ENCODE data around the gene UBL7.

Gene UBL7

DNA sequence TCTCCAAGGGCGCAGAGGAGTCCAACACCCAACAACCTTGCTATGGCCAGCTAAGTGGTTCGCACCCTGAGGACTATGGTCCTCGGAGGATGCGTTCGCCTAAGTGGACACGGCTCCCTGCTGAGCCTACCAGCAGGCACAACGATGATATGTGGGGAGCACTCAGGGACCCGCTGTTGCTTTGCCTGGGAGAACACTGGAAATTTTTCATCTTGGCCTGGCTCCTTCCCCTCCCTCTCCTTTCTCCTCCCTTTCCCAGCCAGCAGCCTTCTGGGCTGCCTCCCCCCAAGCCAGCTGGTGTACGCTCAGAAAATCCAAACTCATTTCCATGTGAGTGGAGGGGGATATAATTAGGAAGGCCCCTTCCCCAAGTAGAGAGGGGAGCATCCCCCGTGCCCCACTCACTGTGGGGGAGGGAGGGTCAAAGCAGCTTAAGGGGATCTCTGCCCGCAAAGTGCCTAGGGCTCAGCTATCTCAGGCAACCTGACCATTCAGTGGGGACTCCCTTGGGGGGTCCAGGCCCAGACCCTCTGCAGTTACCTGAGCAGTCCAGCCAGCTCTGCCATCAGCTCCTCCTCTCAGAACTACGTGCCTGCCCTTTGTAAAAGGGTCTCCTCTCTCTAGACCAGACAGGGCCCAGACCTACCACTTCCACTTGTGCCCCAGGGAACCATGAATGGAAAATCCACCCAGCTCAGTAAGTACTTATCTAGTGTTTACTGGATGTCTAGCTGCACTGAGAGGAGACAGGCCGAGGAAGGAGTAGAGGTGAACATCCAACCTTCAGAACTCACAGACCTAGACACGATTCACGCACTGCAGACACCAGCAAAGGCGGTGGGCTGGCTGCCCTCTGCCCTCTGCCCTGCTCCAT is 26.5 kb downstream of the UBL7 start:
- peaks cover 5% of the 10 kb centered on the region for H3K4me1 ChIP-seq (ENCODE audit: insufficient read depth, low read length)
- H3K27ac ChIP-seq (ENCODE audit: low read depth, low read length), result no peak overlapping the region
- no peaks in the 10 kb centered on the region for H3K36me3 ChIP-seq (ENCODE audit: insufficient read depth, low read length)
- H3K27me3 ChIP-seq (ENCODE audit: control insufficient read depth in 1 of 2, insufficient read depth in 2 of 2, low read length in 2 of 2), result peaks cover 20 to 37% of the 10 kb centered on the region in 2 donors
- H3K4me3 ChIP-seq (ENCODE audit: low read depth in 1 of 2, low read length in 2 of 2), result peak overlapping the region in 1 of 2 donors; percentile 64
- H3K9ac ChIP-seq (ENCODE audit: low read length), result no peak overlapping the region
- no peaks in the 10 kb centered on the region for H3K9me3 ChIP-seq (ENCODE audit: low read length)

DNA sequence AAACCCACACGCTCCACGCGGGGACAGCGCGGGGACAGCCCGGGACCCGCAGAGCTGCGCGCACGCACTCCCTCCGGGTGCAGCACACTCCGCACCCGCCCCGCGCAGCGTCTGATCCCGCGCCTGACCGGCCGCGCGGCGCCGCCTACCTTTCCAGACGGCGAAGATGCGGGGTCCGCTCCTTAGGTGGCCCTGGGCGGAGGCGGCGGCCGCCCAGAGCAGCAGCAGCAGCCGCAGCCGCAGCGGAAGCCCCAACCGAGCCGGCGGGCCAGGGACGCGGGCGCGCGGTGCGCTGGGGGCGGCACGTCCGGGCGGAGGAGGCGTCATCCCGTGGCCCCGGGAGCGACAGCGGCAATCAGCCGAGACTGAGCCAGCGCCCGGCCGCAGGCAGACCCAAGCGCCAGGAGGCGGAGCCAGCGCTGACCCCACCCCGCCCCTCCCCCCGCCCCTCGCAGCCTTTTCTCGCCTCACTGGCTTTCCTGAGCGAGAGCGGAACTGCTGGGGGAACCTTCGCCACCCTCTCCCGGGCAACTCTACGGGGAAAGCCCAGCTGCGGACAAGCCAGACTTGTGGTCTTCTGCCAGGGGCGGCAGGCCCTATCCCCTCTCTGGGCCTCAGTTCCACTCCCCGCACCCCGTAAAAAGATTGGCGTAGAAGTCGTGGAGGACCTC is 27.2 kb downstream of the UBL7 start, which contains the start of gene SEMA7A:
Gene SEMA7A (minus strand): TSS at position 367 of the 671 bp plus-strand sequence. CDS start 40 bp downstream, at position 327.
- H3K4me1 ChIP-seq (ENCODE audit: insufficient read depth, low read length), result peaks cover 5% of the 10 kb centered on the region
- H3K36me3 ChIP-seq (ENCODE audit: insufficient read depth, low read length), result no peaks in the 10 kb centered on the region
- H3K4me3 ChIP-seq (ENCODE audit: low read depth in 1 of 2, low read length in 2 of 2), result peak within 1 kb of the TSS; percentile 64 to 77
- H3K27me3 ChIP-seq (ENCODE audit: control insufficient read depth in 1 of 2, insufficient read depth in 2 of 2, low read length in 2 of 2), result peaks cover 20 to 44% of the 10 kb centered on the region in 2 donors
- no peaks in the 10 kb centered on the region for H3K9me3 ChIP-seq (ENCODE audit: low read length)
- no peak within 1 kb of the TSS for H3K9ac ChIP-seq (ENCODE audit: low read length)
- H3K27ac ChIP-seq (ENCODE audit: low read depth, low read length), result no peak within 1 kb of the TSS

DNA sequence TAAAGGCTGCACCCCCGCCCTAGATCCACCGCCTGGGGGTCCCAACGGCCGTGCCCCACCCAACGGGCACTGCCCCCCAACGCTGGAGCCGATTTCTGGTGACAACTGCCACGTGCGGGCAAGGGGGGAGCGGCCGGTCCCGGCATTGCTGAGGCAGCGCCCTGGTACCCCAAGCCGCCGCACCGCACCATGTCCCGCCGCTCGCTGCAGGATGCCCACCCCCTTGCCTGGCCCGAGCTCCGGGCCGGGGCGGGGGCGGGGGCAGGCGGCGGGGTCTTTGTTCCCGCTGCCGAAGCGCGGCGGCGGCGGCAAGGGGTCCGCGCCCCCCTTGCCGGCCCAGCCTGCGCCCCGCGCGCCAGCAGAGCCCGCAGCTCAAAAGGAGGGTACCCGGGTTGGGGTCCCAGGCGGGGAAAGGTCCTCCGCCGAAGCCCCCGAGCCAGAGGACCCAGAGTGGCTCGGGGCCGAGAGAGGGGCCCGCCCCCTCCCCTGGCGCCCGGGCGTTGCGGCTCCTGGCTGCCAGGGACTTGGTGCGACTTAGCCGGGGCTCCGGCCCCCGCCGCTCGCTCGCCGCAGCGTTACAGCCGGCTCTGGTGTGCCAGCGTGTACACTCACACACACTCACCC is 27.9 kb downstream of the UBL7 start:
- H3K4me3 ChIP-seq (ENCODE audit: low read depth in 1 of 2, low read length in 2 of 2), result peak overlapping the region; percentile 64 to 77
- no peak overlapping the region for H3K27ac ChIP-seq (ENCODE audit: low read depth, low read length)
- H3K36me3 ChIP-seq (ENCODE audit: insufficient read depth, low read length), result no peaks in the 10 kb centered on the region
- H3K4me1 ChIP-seq (ENCODE audit: insufficient read depth, low read length), result peaks cover 5% of the 10 kb centered on the region
- H3K27me3 ChIP-seq (ENCODE audit: control insufficient read depth in 1 of 2, insufficient read depth in 2 of 2, low read length in 2 of 2), result peaks cover 20 to 46% of the 10 kb centered on the region in 2 donors
- no peak overlapping the region for H3K9ac ChIP-seq (ENCODE audit: low read length)
- no peaks in the 10 kb centered on the region for H3K9me3 ChIP-seq (ENCODE audit: low read length)

DNA sequence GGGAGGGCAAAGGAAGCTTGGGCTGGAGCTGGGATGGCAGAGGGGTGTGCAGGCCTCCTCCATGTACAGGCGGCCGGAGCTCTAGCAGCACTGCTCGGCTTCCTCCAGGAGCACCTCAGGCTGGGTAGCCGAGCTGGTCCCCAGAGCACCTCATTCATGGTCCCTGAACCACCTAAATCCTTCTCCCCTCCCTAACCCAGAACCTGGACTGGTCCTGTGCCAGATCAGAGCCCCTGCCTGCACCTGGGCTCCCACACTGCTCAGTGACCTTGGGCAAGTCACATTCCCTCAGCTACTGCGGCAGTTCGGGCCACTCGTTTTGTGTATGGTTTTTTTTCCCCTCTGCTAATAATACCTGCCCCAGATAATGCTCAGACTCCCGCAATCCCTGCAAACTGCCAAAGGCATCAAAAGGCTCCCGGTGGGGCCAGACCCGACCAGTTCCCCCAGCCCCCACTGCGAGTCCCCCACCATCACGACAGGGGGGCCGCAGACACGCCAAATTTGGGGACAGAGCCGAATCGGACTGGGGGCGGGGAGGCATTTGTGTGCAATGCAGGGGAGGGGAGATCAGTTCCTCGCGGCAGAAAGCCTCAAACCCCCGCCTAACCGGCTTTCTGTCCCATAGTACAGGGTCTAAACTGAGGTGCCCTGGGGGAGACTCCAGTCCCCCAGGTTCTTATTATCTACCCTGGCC is 28.5 kb downstream of the UBL7 start:
- no peak overlapping the region for H3K4me3 ChIP-seq (ENCODE audit: low read depth in 1 of 2, low read length in 2 of 2)
- no peaks in the 10 kb centered on the region for H3K9me3 ChIP-seq (ENCODE audit: low read length)
- no peak overlapping the region for H3K27ac ChIP-seq (ENCODE audit: low read depth, low read length)
- H3K9ac ChIP-seq (ENCODE audit: low read length), result no peak overlapping the region
- peaks cover 5% of the 10 kb centered on the region for H3K4me1 ChIP-seq (ENCODE audit: insufficient read depth, low read length)
- no peaks in the 10 kb centered on the region for H3K36me3 ChIP-seq (ENCODE audit: insufficient read depth, low read length)
- H3K27me3 ChIP-seq (ENCODE audit: control insufficient read depth in 1 of 2, insufficient read depth in 2 of 2, low read length in 2 of 2), result peaks cover 20 to 46% of the 10 kb centered on the region in 2 donors

DNA sequence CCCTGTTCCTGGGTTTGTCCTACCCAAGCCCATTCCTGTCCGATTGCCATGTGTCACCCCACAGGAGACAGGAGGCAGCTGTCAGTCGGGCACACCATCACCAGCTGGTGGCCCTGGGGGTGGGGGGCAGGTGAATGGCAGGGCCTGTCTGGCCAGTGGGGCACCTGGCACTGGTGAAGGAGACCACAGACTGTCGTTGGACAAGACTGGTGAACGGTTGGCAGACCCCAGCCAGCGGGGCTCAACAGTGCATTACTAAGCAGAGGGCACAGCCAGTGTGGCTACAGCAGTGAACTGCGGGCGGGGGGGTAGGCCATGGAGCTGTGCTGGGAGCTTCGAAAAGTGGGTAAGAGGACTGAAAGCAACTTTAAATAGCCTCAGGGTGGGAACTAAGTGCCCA is 29.3 kb downstream of the UBL7 start:
- Histone ChIP-seq H3K27me3 (ENCODE audit: control insufficient read depth in 1 of 2, insufficient read depth in 2 of 2, low read length in 2 of 2) (peaks cover 20 to 46% of the 10 kb centered on the region in 2 donors), H3K36me3 (ENCODE audit: insufficient read depth, low read length) (no peaks in the 10 kb centered on the region), H3K9me3 (ENCODE audit: low read length) (no peaks in the 10 kb centered on the region), H3K4me1 (ENCODE audit: insufficient read depth, low read length) (peaks cover 5% of the 10 kb centered on the region), H3K4me3 (ENCODE audit: low read depth in 1 of 2, low read length in 2 of 2) (no peak overlapping the region), H3K9ac (ENCODE audit: low read length) (no peak overlapping the region), H3K27ac (ENCODE audit: low read depth, low read length) (no peak overlapping the region)

DNA sequence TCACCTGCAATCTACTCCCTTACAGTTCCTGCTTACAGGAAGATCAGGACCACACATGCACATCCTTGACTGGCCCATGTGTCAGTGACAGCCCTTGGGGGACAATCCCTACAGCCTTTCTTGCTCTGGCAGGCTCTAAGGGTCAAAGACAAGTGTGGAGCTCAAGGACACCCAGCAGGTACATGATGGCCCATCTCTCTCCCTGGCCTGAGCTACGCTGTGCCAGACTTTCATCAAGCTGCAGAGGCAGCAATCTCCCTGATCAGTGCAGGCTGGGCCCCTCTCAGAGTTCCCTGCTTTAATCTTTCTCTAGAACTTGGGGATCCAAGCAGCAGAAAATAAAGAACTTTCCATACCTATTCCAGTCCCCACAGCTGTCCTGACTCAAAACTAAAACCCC is 29.8 kb downstream of the UBL7 start:
- Histone ChIP-seq H3K27me3 (ENCODE audit: control insufficient read depth in 1 of 2, insufficient read depth in 2 of 2, low read length in 2 of 2) (peaks cover 20 to 46% of the 10 kb centered on the region in 2 donors), H3K4me1 (ENCODE audit: insufficient read depth, low read length) (peaks cover 5% of the 10 kb centered on the region), H3K27ac (ENCODE audit: low read depth, low read length) (no peak overlapping the region), H3K9ac (ENCODE audit: low read length) (no peak overlapping the region), H3K4me3 (ENCODE audit: low read depth in 1 of 2, low read length in 2 of 2) (no peak overlapping the region), H3K36me3 (ENCODE audit: insufficient read depth, low read length) (no peaks in the 10 kb centered on the region), H3K9me3 (ENCODE audit: low read length) (no peaks in the 10 kb centered on the region)

DNA sequence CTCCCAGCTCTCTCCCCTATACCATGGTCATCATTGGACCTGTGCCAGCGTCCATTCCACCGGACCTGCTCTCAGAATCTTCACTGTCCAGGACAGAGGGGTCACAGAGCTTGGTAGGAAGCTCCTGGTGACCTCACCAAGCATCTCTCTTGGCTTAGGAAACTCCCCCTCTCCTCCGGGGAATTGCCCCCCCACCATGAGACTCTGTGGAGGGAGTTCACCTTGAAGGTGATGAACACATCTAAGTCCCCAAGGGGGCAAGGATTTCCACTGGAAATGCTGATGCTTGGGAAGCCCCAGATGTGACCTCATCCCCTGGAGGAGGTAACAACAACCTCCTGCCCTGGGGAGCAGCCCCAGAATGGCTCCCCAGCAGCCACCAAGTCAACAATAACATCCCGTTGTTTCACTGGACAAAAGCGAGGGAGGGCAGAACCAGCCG is 30.4 kb downstream of the UBL7 start:
- no peak overlapping the region for H3K27ac ChIP-seq (ENCODE audit: low read depth, low read length)
- H3K9me3 ChIP-seq (ENCODE audit: low read length), result no peaks in the 10 kb centered on the region
- H3K36me3 ChIP-seq (ENCODE audit: insufficient read depth, low read length), result no peaks in the 10 kb centered on the region
- no peak overlapping the region for H3K9ac ChIP-seq (ENCODE audit: low read length)
- no peak overlapping the region for H3K4me3 ChIP-seq (ENCODE audit: low read depth in 1 of 2, low read length in 2 of 2)
- peaks cover 20 to 46% of the 10 kb centered on the region in 2 donors for H3K27me3 ChIP-seq (ENCODE audit: control insufficient read depth in 1 of 2, insufficient read depth in 2 of 2, low read length in 2 of 2)
- peaks cover 5% of the 10 kb centered on the region for H3K4me1 ChIP-seq (ENCODE audit: insufficient read depth, low read length)

DNA sequence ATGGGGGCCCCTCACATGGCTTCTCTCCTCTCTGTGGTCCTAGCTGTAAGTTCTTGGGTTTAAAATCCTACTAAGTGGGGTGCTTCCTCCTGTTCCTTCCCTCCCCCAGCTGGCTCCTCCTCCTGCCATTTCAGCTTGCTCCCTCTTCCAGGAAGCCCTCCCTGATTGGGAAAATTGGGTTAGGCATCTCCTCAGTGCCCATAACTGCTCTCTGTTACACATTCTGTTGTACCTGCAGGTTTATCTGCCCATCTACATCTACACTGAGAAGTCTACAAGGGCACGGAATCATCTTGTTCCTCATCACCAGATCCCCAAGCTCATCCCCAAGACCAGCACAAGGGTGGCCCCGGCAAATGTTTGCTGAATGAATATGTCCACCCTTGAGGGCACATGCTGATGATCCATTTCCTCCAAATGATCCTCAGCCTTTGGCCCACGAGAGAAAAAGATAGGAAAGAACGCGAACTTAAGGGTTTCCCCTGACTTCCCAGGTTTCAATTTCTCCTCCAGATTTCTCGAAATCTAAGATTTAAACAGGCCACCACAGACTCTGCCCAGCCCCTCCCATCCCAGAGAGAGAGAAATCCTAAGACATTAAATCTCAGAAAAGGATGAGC is 31.1 kb downstream of the UBL7 start:
- H3K4me1 ChIP-seq (ENCODE audit: insufficient read depth, low read length), result peaks cover 5% of the 10 kb centered on the region
- no peaks in the 10 kb centered on the region for H3K9me3 ChIP-seq (ENCODE audit: low read length)
- no peak overlapping the region for H3K27ac ChIP-seq (ENCODE audit: low read depth, low read length)
- no peak overlapping the region for H3K4me3 ChIP-seq (ENCODE audit: low read depth in 1 of 2, low read length in 2 of 2)
- H3K9ac ChIP-seq (ENCODE audit: low read length), result no peak overlapping the region
- H3K27me3 ChIP-seq (ENCODE audit: control insufficient read depth in 1 of 2, insufficient read depth in 2 of 2, low read length in 2 of 2), result peaks cover 20 to 46% of the 10 kb centered on the region in 2 donors
- H3K36me3 ChIP-seq (ENCODE audit: insufficient read depth, low read length), result no peaks in the 10 kb centered on the region

DNA sequence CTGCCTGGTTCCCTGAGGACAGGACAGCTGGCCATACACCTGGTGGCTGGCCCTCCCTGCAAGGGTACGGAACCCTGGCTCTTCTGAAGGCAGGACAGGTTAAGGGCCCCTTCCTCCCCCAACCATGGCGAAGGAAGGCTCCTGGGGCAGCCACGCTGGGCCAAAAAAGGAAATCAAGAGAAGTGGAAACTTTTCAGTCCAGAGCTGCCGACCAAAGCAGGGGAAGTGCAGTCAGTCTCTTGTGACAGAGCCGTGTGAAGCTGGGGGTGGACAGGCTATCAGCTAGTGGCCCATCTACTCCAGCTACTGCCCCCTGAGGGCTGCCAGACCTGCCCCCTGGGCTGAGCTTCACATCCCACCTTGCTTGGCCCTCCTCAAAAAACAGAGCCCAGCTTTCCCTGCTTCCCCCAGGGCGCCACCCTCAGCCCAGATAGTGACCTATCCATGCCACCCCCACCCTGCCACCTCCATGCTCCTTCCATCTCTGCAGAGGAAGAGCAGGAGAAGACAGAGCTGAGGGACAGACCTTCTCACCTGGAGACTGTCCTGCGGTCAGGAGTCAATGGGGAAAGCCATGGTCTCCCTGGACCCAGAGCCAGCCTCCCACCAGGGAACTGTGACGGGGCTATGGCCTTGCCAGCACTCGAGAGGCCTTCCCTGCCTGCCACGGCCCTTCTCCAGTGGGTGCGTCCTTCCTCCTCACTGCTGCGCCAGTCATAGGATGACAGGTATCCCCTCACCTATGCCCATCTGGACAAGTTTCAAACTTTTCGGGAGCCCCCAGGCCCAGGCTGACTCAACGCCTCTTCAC is 31.8 kb downstream of the UBL7 start:
- no peak overlapping the region for H3K27ac ChIP-seq (ENCODE audit: low read depth, low read length)
- no peak overlapping the region for H3K9ac ChIP-seq (ENCODE audit: low read length)
- H3K36me3 ChIP-seq (ENCODE audit: insufficient read depth, low read length), result no peaks in the 10 kb centered on the region
- H3K27me3 ChIP-seq (ENCODE audit: control insufficient read depth in 1 of 2, insufficient read depth in 2 of 2, low read length in 2 of 2), result peaks cover 20 to 46% of the 10 kb centered on the region in 2 donors
- peaks cover 1% of the 10 kb centered on the region for H3K4me1 ChIP-seq (ENCODE audit: insufficient read depth, low read length)
- H3K9me3 ChIP-seq (ENCODE audit: low read length), result no peaks in the 10 kb centered on the region
- H3K4me3 ChIP-seq (ENCODE audit: low read depth in 1 of 2, low read length in 2 of 2), result no peak overlapping the region

DNA sequence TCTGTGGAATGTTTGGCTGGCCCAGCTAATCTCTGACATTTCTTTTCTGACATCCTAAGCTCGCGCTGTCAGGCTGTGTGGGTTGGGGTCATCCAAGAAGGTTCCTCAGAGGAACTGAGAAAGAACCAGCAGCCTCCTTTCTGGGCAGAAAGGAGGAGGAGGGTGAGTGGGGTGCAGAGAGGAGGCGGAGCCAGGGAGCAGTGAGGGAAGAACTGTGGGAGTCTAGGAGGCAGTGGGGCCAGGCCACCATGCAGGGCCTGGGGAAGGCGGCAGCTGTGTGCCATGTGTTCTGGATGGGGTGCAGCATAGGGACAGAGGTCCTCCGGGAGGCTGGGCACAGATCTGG is 32.5 kb downstream of the UBL7 start:
- Histone ChIP-seq H3K36me3 (ENCODE audit: insufficient read depth, low read length) (no peaks in the 10 kb centered on the region), H3K27ac (ENCODE audit: low read depth, low read length) (no peak overlapping the region), H3K4me3 (ENCODE audit: low read depth in 1 of 2, low read length in 2 of 2) (no peak overlapping the region), H3K4me1 (ENCODE audit: insufficient read depth, low read length) (no peaks in the 10 kb centered on the region), H3K27me3 (ENCODE audit: control insufficient read depth in 1 of 2, insufficient read depth in 2 of 2, low read length in 2 of 2) (peaks cover 20 to 44% of the 10 kb centered on the region in 2 donors), H3K9me3 (ENCODE audit: low read length) (no peaks in the 10 kb centered on the region), H3K9ac (ENCODE audit: low read length) (no peak overlapping the region)
